ENCODE measurements around the gene CYP27B1. TPM values are rescaled to one million over a fixed set of nuclear protein-coding genes. Genes with fewer than 3 reads are reported as not detected.

The CYP27B1 gene
- total and polyA plus RNA-seq, 9 of the 15 experiments (the other 6 are each of a cell fraction or from before 2014, with no cell fraction given), result 0.18 to 4.2 (median 1.8) TPM

- TF ChIP-seq RAD51 (IDR thresholded peaks at IDR 0.05; ENCODE audit: borderline replicate concordance, low read depth) (no peak; the same call in 1 of the 2 replicates), SMARCA4 (IDR thresholded peaks at IDR 0.05) (no peak), FOXP1 (CRISPR knock-in tag; IDR thresholded peaks at IDR 0.05) (no peak), CHAMP1 (IDR thresholded peaks at IDR 0.05) (no peak), HDAC3 (IDR thresholded peaks at IDR 0.05; ENCODE audit: borderline replicate concordance, partially characterized antibody) (no peak), THRA (IDR thresholded peaks at IDR 0.05) (no peak), PHF21A (IDR thresholded peaks at IDR 0.05; ENCODE audit: borderline replicate concordance, low read depth) (no peak), SNIP1 (IDR thresholded peaks at IDR 0.05; ENCODE audit: low read depth) (no peak), ETV1 (tag; conservative IDR thresholded peaks at IDR 0.05; ENCODE audit: low read depth) (peak; percentile 74), E2F6 (IDR thresholded peaks at IDR 0.05; ENCODE audit: borderline replicate concordance in 1 of 2, extremely low read depth in 1 of 2, insufficient read depth in 1 of 2, insufficient read length in 1 of 2, low read depth in 1 of 2, low read length in 1 of 2, poor library complexity in 1 of 2, severe bottlenecking in 1 of 2) (peak in 1 of 2 experiments; percentile 67), SRF (CRISPR knock-in tag; IDR thresholded peaks at IDR 0.05) (no peak), SNAPC5 (CRISPR knock-in tag; IDR thresholded peaks at IDR 0.05) (no peak), ATF4 (CRISPR knock-in tag; IDR thresholded peaks at IDR 0.05) (no peak), YY1 (IDR thresholded peaks at IDR 0.05; ENCODE audit: borderline replicate concordance in 1 of 3, control insufficient read depth in 1 of 3, extremely low read depth in 1 of 3, insufficient read depth in 3 of 3, insufficient read length in 1 of 3, insufficient replicate concordance in 2 of 3, low read depth in 1 of 3, low read length in 2 of 3) (peak in 2 of 3 experiments; percentile 8 to 41), TAL1 (IDR thresholded peaks at IDR 0.05) (no peak), TAF7 (tag; IDR thresholded peaks at IDR 0.05) (no peak), VEZF1 (CRISPR knock-in tag; IDR thresholded peaks at IDR 0.05) (peak; percentile 64), KDM1A (IDR thresholded peaks at IDR 0.05) (no peak; a peak in 1 of 4 replicates), NRF1 (conservative IDR thresholded peaks at IDR 0.05 in 1 of 2, IDR thresholded peaks at IDR 0.05 in 1 of 2) (peak; percentile 43 to 46; a peak in 2 of 4 replicates)
Observed at GRCh38 chr12:57735952-57736740, 30.7 kb downstream of the CYP27B1 start (continued).
